Mesenchymal stem cell (in vitro differentiated cells and primary cell): Measurements from ENCODE around the gene NAV2.
A peak's percentile ranks its signal among the peaks of the same experiment; 100 is the strongest.

Source experiments
- DNase-seq: peaks from one replicate; pipeline ENCODE4 v3.0.0-alpha.2; 2013
- H2AFZ ChIP-seq: one replicate; pipeline ENCODE4 v1.6.1; 2013; ENCODE audit warnings: low read depth, mild to moderate bottlenecking, control low read depth, inconsistent platforms, low read length, moderate library complexity
- H2AK5ac ChIP-seq: 2 replicates; pipeline ENCODE4 v1.6.1; 2013; ENCODE audit warnings: low read length, moderate library complexity, mild to moderate bottlenecking, inconsistent platforms; ENCODE audit not compliant: severe bottlenecking
- H2BK120ac ChIP-seq: one replicate; pipeline ENCODE4 v1.6.1; 2013; ENCODE audit warnings: low read depth, mild to moderate bottlenecking, inconsistent platforms, low read length, moderate library complexity
- H2BK12ac ChIP-seq, 2 experiments: one replicate each; pipeline ENCODE4 v1.6.1; 2013; ENCODE audit warnings: inconsistent platforms in 2 of 2, low read length in 2 of 2, mild to moderate bottlenecking in 2 of 2, moderate library complexity in 2 of 2, control low read depth in 1 of 2
- H2BK15ac ChIP-seq: one replicate; pipeline ENCODE4 v1.6.1; 2013; ENCODE audit warnings: mild to moderate bottlenecking, low read depth, inconsistent platforms; ENCODE audit not compliant: poor library complexity, severe bottlenecking
- H2BK5ac ChIP-seq: 2 replicates; pipeline ENCODE4 v1.6.1; 2013; ENCODE audit warnings: low read depth, mild to moderate bottlenecking, low read length, control low read depth, inconsistent platforms; ENCODE audit not compliant: poor library complexity, severe bottlenecking
- H3K14ac ChIP-seq, 2 experiments: one replicate each; pipeline ENCODE4 v1.6.1; 2013; ENCODE audit warnings: inconsistent platforms in 2 of 2, low read length in 2 of 2, control low read depth in 1 of 2, mild to moderate bottlenecking in 1 of 2, moderate library complexity in 1 of 2
- H3K18ac ChIP-seq, 2 experiments: one replicate each; pipeline ENCODE4 v1.6.1; 2013; ENCODE audit warnings: inconsistent platforms in 2 of 2, low read length in 2 of 2, control low read depth in 1 of 2, low read depth in 1 of 2, mild to moderate bottlenecking in 1 of 2
- H3K23ac ChIP-seq, 2 experiments: one replicate each; pipeline ENCODE4 v1.6.1; 2013; ENCODE audit warnings: inconsistent platforms in 2 of 2, low read length in 2 of 2, mild to moderate bottlenecking in 2 of 2, moderate library complexity in 2 of 2, control low read depth in 1 of 2
- H3K27ac ChIP-seq: 2 replicates; pipeline ENCODE4 v1.5.1; 2013; ENCODE audit warnings: mild to moderate bottlenecking, moderate library complexity, low read length, control low read depth, inconsistent platforms; ENCODE audit not compliant: poor library complexity, severe bottlenecking
- H3K27me3 ChIP-seq, 2 experiments: 2 replicates each; pipeline versions ENCODE4 v1.6.1 to v1.7.0; 2013; ENCODE audit warnings: low read length in 2 of 2, mild to moderate bottlenecking in 2 of 2, moderate library complexity in 2 of 2, control low read depth in 1 of 2, inconsistent platforms in 1 of 2; ENCODE audit not compliant: control insufficient read depth in 1 of 2, insufficient read depth in 1 of 2
- H3K36me3 ChIP-seq, 2 experiments: 2 replicates each; pipeline versions ENCODE4 v1.6.1 to v1.7.0; 2013; ENCODE audit warnings: low read length in 2 of 2, control low read depth in 1 of 2, inconsistent platforms in 1 of 2, low read depth in 1 of 2, mild to moderate bottlenecking in 1 of 2; ENCODE audit not compliant: insufficient read depth in 2 of 2, control insufficient read depth in 1 of 2
- H3K4ac ChIP-seq, 2 experiments: one replicate each; pipeline ENCODE4 v1.6.1; 2013; ENCODE audit warnings: inconsistent platforms in 2 of 2, low read length in 2 of 2, mild to moderate bottlenecking in 2 of 2, moderate library complexity in 2 of 2, control low read depth in 1 of 2, low read depth in 1 of 2
- H3K4me1 ChIP-seq: 2 replicates; pipeline ENCODE4 v1.6.1; 2013; ENCODE audit warnings: low read depth, low read length, control low read depth; ENCODE audit not compliant: control insufficient read depth, insufficient read depth
- H3K4me2 ChIP-seq: 2 replicates; pipeline ENCODE4 v1.6.1; 2013; ENCODE audit warnings: low read length, mild to moderate bottlenecking, inconsistent platforms; ENCODE audit not compliant: poor library complexity, severe bottlenecking
- H3K4me3 ChIP-seq, 2 experiments: 2 replicates each; pipeline versions ENCODE4 v1.5.1 to v1.7.0; 2013; ENCODE audit warnings: low read length in 2 of 2, mild to moderate bottlenecking in 2 of 2, control low read depth in 1 of 2, low read depth in 1 of 2; ENCODE audit not compliant: insufficient read depth in 1 of 2
- H3K79me1 ChIP-seq: replicated peaks from 2 replicates; pipeline ENCODE4 v1.6.1; 2013; ENCODE audit warnings: mild to moderate bottlenecking, control low read depth, low read length, inconsistent platforms; ENCODE audit not compliant: poor library complexity, severe bottlenecking
- H3K9ac ChIP-seq: 2 replicates; pipeline ENCODE4 v1.7.0; 2013; ENCODE audit warnings: mild to moderate bottlenecking, low read length, moderate library complexity
- H3K9me3 ChIP-seq: 2 replicates; pipeline ENCODE4 v1.7.0; 2013; ENCODE audit warnings: mild to moderate bottlenecking, low read length; ENCODE audit not compliant: control insufficient read depth
- H4K8ac ChIP-seq: one replicate; pipeline ENCODE4 v1.6.1; 2013; ENCODE audit warnings: inconsistent platforms, mild to moderate bottlenecking, low read length, moderate library complexity
- H4K91ac ChIP-seq: one replicate; pipeline ENCODE4 v1.6.1; 2013; ENCODE audit warnings: mild to moderate bottlenecking, low read length, inconsistent platforms
- WGBS: methylation state at CpG from one replicate; pipeline ENCODE4 v1.1.7; 2013; ENCODE audit warnings: mixed read lengths; 5-methylcytosine and 5-hydroxymethylcytosine counted together

NAV2 gene

GRCh38 chr11:19674836-19675235, 37.8 kb upstream of the NAV2 start:
- no peak for DNase-seq
- Histone ChIP-seq H2BK5ac (no peak overlapping the region), H3K27me3 (no peaks in the 10 kb centered on the region), H3K4me2 (no peak overlapping the region), H2BK12ac (no peak overlapping the region), H3K14ac (no peak overlapping the region), H3K18ac (no peak overlapping the region), H4K8ac (no peak overlapping the region), H3K9me3 (no peaks in the 10 kb centered on the region), H2BK120ac (no peak overlapping the region), H3K79me1 (no peaks in the 10 kb centered on the region), H3K4me1 (peaks cover 13% of the 10 kb centered on the region), H3K4me3 (no peak overlapping the region), H3K36me3 (no peaks in the 10 kb centered on the region), H2AFZ (no peak overlapping the region), H3K4ac (no peak overlapping the region), H4K91ac (no peak overlapping the region), H3K9ac (peak overlapping the region; percentile 31), H3K27ac (no peak overlapping the region), H3K23ac (no peak overlapping the region), H2AK5ac (no peak overlapping the region), H2BK15ac (no peak overlapping the region)
- WGBS: 95% methylated on average over 3 of the region's 3 CpGs

- no peak overlapping the region for H2AFZ ChIP-seq
- no peak overlapping the region for H2BK15ac ChIP-seq
- H3K79me1 ChIP-seq: no peaks in the 10 kb centered on the region
- H3K27me3 ChIP-seq: no peaks in the 10 kb centered on the region
- no peak overlapping the region for H3K18ac ChIP-seq
- no peak overlapping the region for H3K4ac ChIP-seq
- no peak overlapping the region for H2BK12ac ChIP-seq
- H3K4me2 ChIP-seq: no peak overlapping the region
- no peak overlapping the region for H2AK5ac ChIP-seq
- H3K9me3 ChIP-seq: no peaks in the 10 kb centered on the region
- H3K9ac ChIP-seq: no peak overlapping the region
- no peak overlapping the region for H4K91ac ChIP-seq
- H3K23ac ChIP-seq: no peak overlapping the region
- H3K36me3 ChIP-seq: no peaks in the 10 kb centered on the region
- H3K4me3 ChIP-seq: no peak overlapping the region
- peaks cover 14% of the 10 kb centered on the region for H3K4me1 ChIP-seq
- H2BK120ac ChIP-seq: no peak overlapping the region
- H4K8ac ChIP-seq: no peak overlapping the region
- no peak overlapping the region for H3K27ac ChIP-seq
- no peak for DNase-seq
- no peak overlapping the region for H3K14ac ChIP-seq
- H2BK5ac ChIP-seq: no peak overlapping the region
- WGBS: 96% methylated on average over 4 of the region's 5 CpGs
Measured at GRCh38 chr11:19675397-19675796, 37.2 kb upstream of the NAV2 start.

DNA sequence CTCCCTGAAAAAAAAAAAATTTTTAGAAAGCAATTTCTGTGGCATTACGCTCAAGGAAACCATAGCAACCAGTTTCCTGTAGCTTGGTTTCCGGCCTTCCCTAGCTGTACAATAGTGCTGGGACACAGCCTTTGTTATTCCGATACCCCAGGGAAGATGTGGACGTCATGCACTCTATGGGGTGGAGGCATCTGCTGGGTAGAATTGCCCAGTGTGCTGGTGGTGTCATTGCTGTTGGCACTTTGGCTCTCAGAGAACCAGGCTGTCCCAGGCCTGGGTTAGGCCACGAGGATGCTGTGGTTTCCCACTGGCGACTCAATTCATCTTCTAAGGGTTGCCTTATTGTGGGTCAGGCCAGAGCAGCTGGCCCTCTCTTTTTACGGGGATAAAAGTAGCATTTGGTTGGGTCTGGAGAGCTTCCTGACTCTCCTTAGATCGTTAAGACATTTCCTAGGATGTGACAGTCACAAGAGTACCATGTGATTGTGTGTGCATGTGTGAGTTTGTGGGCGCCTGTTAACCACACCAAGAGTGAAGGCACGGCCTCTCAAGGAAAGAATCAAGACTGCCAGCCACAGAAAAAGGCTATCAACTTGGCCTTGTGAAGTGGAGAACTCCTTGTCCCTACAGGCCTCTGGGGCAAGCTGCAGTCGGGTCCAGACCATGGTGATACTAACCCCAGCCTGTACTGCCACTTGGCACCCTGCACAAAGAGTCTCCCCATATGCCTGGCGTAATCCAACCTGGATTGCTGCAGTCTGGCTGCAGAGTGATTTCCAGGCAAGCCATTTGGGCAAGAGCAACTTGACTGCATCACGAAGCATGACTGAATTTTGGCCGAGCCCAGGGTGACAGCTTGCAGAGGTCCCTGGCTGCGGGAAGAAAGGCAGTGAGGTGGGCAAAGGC, 35.9 kb upstream of the NAV2 start:
- H3K4me1 ChIP-seq: peaks cover 13% of the 10 kb centered on the region
- H3K27me3 ChIP-seq: no peaks in the 10 kb centered on the region
- H3K23ac ChIP-seq: no peak overlapping the region
- peak overlapping the region in 1 of 2 experiments; percentile 29 for H3K18ac ChIP-seq
- H2BK120ac ChIP-seq: no peak overlapping the region
- H2BK15ac ChIP-seq: no peak overlapping the region
- H2AK5ac ChIP-seq: no peak overlapping the region
- 83% methylated on average over 15 of the region's 15 CpGs for WGBS
- H3K4me2 ChIP-seq: no peak overlapping the region
- no peak overlapping the region for H2BK5ac ChIP-seq
- no peak overlapping the region for H3K9ac ChIP-seq
- no peak overlapping the region for H3K14ac ChIP-seq
- DNase-seq: no peak
- no peak overlapping the region for H3K4ac ChIP-seq
- no peaks in the 10 kb centered on the region for H3K9me3 ChIP-seq
- no peak overlapping the region for H3K27ac ChIP-seq
- H4K91ac ChIP-seq: no peak overlapping the region
- no peaks in the 10 kb centered on the region for H3K36me3 ChIP-seq
- H4K8ac ChIP-seq: no peak overlapping the region
- no peaks in the 10 kb centered on the region for H3K79me1 ChIP-seq
- no peak overlapping the region for H3K4me3 ChIP-seq
- H2BK12ac ChIP-seq: peak overlapping the region in 1 of 2 experiments; percentile 45
- no peak overlapping the region for H2AFZ ChIP-seq

- Histone ChIP-seq H3K27ac (no peak overlapping the region), H3K27me3 (no peaks in the 10 kb centered on the region), H3K79me1 (no peaks in the 10 kb centered on the region), H3K4me2 (no peak overlapping the region), H3K9ac (no peak overlapping the region), H3K18ac (no peak overlapping the region), H2BK15ac (no peak overlapping the region), H3K23ac (no peak overlapping the region), H4K91ac (no peak overlapping the region), H2BK12ac (no peak overlapping the region), H3K4me3 (no peak overlapping the region), H2BK5ac (no peak overlapping the region), H3K36me3 (no peaks in the 10 kb centered on the region), H2AFZ (no peak overlapping the region), H2AK5ac (no peak overlapping the region), H4K8ac (no peak overlapping the region), H3K4me1 (peaks cover 13% of the 10 kb centered on the region), H3K14ac (no peak overlapping the region), H2BK120ac (no peak overlapping the region), H3K4ac (no peak overlapping the region), H3K9me3 (no peaks in the 10 kb centered on the region)
- no peak for DNase-seq
- 94% methylated on average over 7 of the region's 8 CpGs for WGBS
Measured at GRCh38 chr11:19677381-19678080, 35.1 kb upstream of the NAV2 start.
